HUDEP-2 (cell line): ENCODE data around the gene NPAS3.

Experiments
- DNase-seq, 76 experiments: peaks; one replicate each; lab custom pipeline; 2025; ENCODE audit not compliant: unreplicated experiment in 76 of 76; lab: John Stamatoyannopoulos, UW

NPAS3 gene

DNA sequence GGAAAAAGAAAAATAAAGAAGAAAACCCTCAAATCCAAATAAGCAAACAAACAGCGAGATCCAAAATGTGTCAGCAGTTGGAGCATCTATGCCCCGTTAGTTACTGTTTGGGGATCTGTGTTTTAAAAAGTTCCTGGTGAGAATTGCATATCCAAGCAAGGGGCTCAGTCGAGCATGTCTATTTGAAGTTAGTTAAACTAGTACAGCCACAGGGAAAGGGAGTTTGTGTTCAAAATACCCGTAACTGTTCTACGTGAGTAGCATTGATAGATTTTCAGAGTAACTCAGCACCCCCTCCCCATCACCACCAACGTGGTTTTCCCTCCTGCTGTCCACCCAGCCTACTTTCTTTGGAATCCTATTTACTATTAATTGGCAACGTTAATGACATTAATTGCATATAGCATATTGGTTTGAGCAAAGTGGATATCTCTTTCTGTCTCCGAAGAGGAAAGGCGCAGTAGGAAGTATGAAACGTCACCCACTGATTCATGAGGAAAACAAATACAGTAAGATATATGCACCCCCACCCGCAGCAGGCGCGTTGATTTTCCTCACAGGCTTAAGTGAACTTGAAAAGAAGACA, 1.5 kb downstream of the NPAS3 start:
- no peak for DNase-seq

- DNase-seq = no peak
Measured at GRCh38 chr14:32940711-32941667, 2.3 kb downstream of the NPAS3 start.

GRCh38 chr14:32941668-32942065, 3.0 kb downstream of the NPAS3 start:
- no peak for DNase-seq

- DNase-seq = no peak
Measured at GRCh38 chr14:32947081-32947480, 8.4 kb downstream of the NPAS3 start.

GRCh38 chr14:32947792-32948191, 9.1 kb downstream of the NPAS3 start:
- DNase-seq = no peak

GRCh38 chr14:32950584-32950983, 11.9 kb downstream of the NPAS3 start:
- no peak for DNase-seq

- no peak for DNase-seq
Measured at GRCh38 chr14:32967421-32967820, 28.7 kb downstream of the NPAS3 start.

DNA sequence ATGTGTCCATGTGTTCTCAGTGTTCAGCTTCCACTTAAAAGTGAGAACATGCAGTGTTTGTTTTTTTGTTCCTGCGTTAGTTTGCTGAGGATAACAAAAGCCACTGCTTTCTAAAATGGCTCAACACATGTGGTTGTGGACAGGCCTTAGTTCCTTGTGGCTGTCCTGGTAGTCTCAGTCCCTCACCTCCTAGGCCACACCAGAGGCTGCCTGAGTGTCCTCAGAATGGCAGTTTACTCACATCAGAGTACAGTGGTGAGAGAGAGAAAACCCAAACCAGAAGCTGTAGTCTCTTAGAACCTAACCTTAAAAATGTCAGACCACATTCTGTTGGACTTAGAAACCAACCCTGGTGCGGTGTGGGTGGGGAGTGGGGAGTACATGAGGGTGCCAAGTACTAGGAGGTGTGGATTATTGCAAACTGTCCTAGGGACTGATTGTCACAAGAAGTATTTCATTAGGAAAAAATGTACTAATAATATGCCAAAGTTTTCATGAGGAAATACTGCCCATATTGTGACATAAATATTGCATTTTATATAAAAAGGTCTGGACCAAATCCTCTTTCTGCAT, 30.4 kb downstream of the NPAS3 start:
- DNase-seq = no peak

GRCh38 chr14:32977913-32978312, 39.2 kb downstream of the NPAS3 start:
- DNase-seq = no peak

GRCh38 chr14:32978691-32979255, 40.1 kb downstream of the NPAS3 start:
- DNase-seq = no peak

DNA sequence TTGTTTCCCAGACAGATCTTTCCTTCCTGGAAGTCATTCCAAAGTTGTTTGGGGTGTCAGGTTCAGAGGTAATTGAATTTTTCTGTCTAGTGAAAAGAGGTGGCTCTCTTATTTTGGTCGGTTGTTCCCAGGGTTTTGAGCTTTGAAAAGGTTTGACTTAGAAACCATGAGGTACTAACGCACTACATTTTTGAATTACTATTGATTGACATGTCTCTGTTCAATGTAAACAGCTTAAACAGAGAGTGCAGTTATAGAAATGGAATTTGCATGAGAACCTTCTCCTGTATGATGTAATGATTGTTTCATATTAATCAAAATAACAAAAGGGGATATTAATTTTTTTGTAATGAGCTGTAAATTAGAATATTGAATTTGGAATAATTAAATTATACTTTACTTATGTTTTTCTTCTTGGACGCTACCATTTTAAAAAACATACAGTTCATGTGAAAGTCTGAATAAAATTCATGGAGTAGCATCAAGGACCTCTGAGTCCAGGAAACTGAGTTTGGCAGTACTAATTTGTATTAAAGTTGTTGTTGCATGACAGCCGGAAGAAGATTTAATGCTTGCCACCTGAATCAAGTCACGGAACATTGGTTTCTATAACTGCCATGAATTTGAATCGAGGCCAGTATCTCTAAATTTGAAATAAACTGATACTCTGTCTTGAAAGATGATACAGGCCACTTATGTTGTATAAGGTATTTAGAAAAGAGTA, 41.7 kb downstream of the NPAS3 start:
- DNase-seq = no peak

GRCh38 chr14:32980902-32981501, 42.3 kb downstream of the NPAS3 start:
- DNase-seq = no peak

GRCh38 chr14:32984241-32984930, 45.7 kb downstream of the NPAS3 start:
- no peak for DNase-seq

- no peak for DNase-seq
Measured at GRCh38 chr14:32985866-32986265, 47.2 kb downstream of the NPAS3 start.

- DNase-seq = no peak
Measured at GRCh38 chr14:32986791-32987540, 48.3 kb downstream of the NPAS3 start.

GRCh38 chr14:32991691-32992090, 53.0 kb downstream of the NPAS3 start:
- no peak for DNase-seq

GRCh38 chr14:32993921-32994320, 55.2 kb downstream of the NPAS3 start:
- no peak for DNase-seq

DNA sequence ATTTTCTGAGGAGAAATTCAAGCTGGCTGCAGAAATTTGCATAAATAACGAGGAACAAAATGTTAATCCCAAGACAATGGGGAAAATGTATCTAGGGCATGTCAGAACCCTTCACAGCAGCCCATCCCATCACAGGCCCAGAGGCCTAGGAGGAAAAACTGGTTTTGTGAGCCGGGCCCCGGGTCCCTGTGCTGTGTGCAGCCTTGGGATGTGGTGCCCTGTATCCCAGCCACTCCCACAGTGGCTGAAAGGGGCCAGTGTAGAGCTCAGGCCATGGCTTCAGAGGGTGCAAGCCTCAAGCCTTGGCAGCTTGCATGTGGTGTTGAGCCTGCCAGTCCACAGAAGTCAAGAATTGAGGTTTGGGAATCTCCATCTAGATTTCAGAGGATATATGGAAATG, 57.7 kb downstream of the NPAS3 start:
- no peak for DNase-seq

DNA sequence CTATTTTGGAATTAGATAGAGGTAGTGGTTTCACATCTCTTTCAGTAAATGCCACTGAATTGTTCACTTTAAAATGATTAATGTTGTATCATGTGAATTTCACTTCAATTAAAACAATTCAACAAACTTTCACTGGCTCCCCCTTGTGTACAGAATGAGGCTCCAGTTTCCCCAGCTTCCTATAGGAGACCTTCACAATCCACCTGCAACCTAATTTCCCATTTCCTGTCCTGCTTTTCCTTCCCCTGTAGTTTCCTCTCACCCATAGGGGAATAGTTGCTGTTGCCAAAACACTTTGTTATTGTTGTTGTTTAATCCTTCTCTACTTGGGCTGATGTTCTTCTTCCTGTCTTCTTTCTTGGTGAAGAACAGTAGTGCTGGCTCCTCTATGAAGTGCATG, 59.8 kb downstream of the NPAS3 start:
- peak in 1 of 76 experiments; percentile 5 for DNase-seq
